DMS53 treated with DMSO at 0.1 percent for 48 hours (cell line): ENCODE results near the gene MAP7.

Experiments
- DNase-seq: peaks from one replicate; lab custom pipeline; 2025; ENCODE audit not compliant: unreplicated experiment; lab: John Stamatoyannopoulos, UW

MAP7 gene

GRCh38 chr6:136566007-136566487 is 15.8 kb upstream of the MAP7 start:
- DNase-seq: peak; percentile 82

DNA sequence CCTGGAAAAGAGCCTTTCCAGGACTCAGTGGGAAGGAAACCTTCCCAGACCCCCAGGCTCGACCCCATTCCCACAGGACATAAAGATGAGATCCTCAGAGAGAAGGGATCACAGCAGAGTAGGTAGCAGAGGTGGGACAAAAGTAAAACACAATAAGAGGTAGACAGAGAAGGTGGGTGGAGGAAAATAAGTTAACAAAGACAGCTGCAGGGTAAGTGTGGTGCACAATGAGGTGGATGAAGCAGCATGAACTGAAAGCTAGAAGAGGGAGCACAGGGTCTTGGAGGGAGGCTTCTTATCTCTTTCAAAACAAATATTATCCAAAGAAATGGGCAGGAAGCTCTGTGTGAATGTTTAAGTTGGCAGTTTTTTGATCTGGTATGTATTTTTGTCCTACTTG is 14.0 kb upstream of the MAP7 start:
- DNase-seq: no peak

DNA sequence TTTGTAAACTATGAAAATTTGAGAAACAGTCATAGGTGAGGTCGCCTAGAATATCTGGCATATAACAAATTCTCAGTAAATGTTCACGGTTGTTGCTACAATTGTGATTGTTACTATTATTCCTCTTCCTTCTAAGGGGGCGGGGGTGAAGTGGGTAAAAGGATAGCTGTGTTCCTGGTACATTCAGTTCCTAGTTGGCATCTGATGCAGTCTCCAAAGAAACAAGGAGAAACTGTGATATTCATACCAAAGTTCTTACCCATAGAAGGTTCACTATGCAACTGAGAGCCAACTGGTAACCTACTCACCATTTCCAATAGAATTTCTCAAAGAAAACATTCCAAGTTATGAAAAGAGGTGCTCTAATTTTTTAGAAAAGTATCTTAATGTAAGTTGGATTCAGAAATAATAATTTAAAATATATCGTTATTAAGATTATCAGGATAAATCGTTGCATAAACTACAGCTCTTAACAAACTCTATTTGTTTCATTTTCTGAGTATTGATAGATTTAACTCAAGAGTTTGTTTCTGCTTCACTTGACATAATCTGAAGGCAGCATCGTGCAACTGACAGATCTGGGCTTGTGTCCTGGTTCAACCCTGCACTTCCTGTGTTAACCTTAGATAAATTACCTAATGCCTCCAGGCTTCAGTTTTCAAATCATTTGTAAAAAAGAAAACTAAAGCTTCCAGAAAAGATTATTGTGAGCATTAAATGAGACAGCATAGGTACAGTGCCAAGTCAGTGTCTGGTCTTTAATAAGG is 13.3 kb upstream of the MAP7 start:
- DNase-seq: no peak

GRCh38 chr6:136562211-136562610 is 12.0 kb upstream of the MAP7 start:
- DNase-seq: no peak

- DNase-seq: no peak
Measured at GRCh38 chr6:136553166-136553787, 3.1 kb upstream of the MAP7 start.

DNA sequence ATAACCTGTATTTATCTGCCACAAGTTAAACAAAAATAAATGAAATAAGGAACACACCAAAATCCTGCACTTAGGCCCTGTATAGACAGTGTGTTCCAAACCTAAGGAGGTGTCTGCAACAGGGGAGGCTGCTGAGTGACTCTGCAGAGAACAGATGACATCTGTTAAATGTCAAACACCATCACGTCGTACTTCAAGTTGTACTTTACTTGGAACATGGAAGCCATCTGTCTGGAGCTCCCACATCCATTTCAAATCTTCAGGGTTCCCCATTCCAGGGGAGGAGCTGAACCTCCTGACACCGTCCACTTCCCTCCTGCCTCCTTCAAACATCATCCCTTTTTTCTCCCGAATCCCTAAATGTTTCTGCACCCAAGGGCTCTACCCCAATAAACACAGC is 1.8 kb upstream of the MAP7 start:
- DNase-seq: no peak

GRCh38 chr6:136551103-136551502 is 881 bp upstream of the MAP7 start:
- DNase-seq: no peak

GRCh38 chr6:136550045-136550329 is 235 bp downstream of the MAP7 start:
- DNase-seq: no peak

- no peak for DNase-seq
Measured at GRCh38 chr6:136549300-136550044, 750 bp downstream of the MAP7 start.

- DNase-seq: no peak
Measured at GRCh38 chr6:136548582-136549299, 1.5 kb downstream of the MAP7 start.

DNA sequence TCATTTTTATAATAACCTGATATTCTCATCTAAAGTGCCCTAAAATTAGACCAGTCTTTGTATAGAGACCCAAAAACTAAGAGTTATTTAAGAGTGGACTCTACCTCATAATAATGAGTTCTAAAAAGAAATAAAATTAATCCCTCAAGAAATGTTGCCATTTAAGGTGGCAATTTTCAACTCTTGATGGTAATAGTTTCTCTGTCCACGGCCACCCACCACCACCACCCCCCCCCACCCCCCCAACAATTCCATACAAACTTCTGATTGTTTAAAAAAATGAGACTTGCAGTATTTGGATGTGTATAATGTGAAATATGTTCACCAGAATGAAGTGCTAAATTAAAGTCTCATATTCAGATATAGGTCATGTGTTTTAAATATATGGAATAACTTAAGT is 2.4 kb downstream of the MAP7 start:
- DNase-seq: no peak

DNA sequence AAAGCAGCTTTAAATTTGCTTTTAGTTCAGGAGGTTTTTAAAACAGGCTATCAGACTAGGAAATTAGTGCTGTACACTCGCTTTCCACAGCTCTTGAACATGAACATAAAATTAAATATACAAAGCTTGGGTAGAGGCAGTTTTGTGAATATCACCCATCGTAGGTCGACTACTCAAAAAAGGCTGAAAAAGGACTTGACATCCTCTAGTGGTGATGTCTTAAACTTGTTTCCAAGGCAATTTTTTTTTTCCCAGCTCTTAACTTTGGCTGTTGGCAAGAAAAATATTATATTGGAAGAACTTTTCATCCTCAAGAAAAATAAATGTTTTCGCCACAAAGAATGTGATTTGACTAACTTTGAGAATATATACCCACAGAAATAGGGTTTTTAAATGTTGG is 2.9 kb downstream of the MAP7 start:
- DNase-seq: no peak

GRCh38 chr6:136546331-136546730 is 3.9 kb downstream of the MAP7 start:
- DNase-seq: no peak

GRCh38 chr6:136544326-136544725 is 5.9 kb downstream of the MAP7 start:
- DNase-seq: no peak

DNA sequence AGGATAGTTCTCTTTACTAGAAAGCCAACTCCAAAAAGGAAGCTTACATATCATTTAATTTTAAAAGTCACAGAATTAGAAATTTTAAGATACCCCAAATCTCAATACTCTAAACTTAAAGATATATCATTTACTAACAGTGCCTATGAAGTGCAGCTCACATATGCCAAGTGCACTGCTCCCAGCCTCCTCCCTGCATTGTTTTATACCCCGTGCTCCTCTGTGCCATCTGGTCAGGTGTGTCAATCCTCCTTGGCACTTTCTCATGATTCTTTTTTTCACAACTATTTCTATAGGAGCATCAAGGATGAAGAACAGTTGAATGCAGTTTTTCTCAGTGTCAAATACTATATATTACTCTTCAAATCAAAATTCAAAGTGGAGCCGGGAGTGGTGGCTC is 8.8 kb downstream of the MAP7 start:
- no peak for DNase-seq

- DNase-seq: no peak
Measured at GRCh38 chr6:136539967-136540652, 10.1 kb downstream of the MAP7 start.

- DNase-seq: no peak
Measured at GRCh38 chr6:136538836-136539235, 11.4 kb downstream of the MAP7 start.

GRCh38 chr6:136535880-136536650 is 14.2 kb downstream of the MAP7 start:
- DNase-seq: no peak

- no peak for DNase-seq
Measured at GRCh38 chr6:136535017-136535765, 15.0 kb downstream of the MAP7 start.

DNA sequence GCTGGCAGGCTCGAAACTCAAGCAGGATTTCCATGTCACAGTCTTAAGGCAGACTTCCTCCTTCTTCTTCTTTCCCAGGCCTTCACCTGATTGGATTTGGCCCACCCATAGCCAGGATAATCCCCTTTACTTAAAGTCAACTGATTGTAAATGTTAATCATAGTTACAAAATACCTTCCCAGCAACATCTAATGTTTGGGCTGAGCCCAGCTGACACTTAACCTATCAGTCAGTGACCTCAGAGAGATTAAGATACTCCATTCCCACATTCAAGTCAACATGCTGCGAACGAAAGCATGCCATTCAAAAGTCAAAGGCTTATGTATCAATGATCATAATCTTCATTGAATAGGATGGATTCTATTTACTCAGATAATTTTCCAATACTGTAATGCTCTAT is 16.0 kb downstream of the MAP7 start:
- DNase-seq: no peak
